Suprapubic skin (tissue), 4 donors: Measurements from ENCODE around the gene UBAC1. TPM values are rescaled to one million over a fixed set of nuclear protein-coding genes. Genes with fewer than 3 reads are reported as not detected.
"Not testable (repeated sequence)": the region's sequence is repeated elsewhere in the genome, so short reads cannot be mapped to it uniquely, and the experiment has no call there.

Source experiments
- DNase-seq, 2 donors: peaks; one replicate each; pipeline ENCODE4 v3.0.0-alpha.2; 2019; ENCODE audit warnings: low spot score in 2 of 2
- H3K27ac ChIP-seq: fragments of 200-600 bp; sonication (generic); one replicate; pipeline ENCODE4 v1.5.1; 2019
- H3K27me3 ChIP-seq: fragments of 200-600 bp; sonication (generic); one replicate; pipeline ENCODE4 v1.5.1; 2019
- H3K36me3 ChIP-seq: fragments of 200-600 bp; sonication (generic); one replicate; pipeline ENCODE4 v1.5.1; 2019
- H3K4me1 ChIP-seq: fragments of 200-600 bp; sonication (generic); one replicate; pipeline ENCODE4 v1.5.1; 2019
- H3K4me3 ChIP-seq: fragments of 200-600 bp; sonication (generic); one replicate; pipeline ENCODE4 v1.5.1; 2019; ENCODE audit warnings: mild to moderate bottlenecking
- H3K9me3 ChIP-seq: fragments of 200-600 bp; sonication (generic); one replicate; pipeline ENCODE4 v1.5.1; 2019
- EP300 ChIP-seq: sonication (generic); formaldehyde crosslinking; IDR thresholded peaks from one replicate; pipeline ENCODE4 v1.6.1; 2017; ENCODE audit warnings: antibody characterized with exemption
- POLR2A ChIP-seq, 2 donors: fragments of 450-650 bp; IDR thresholded peaks; one replicate each; pipeline ENCODE4 v1.6.1; 2017; ENCODE audit warnings: antibody characterized with exemption in 2 of 2, mild to moderate bottlenecking in 2 of 2, moderate library complexity in 2 of 2
- POLR2AphosphoS5 ChIP-seq, 3 donors: sonication (generic); formaldehyde crosslinking; IDR thresholded peaks; one replicate each; pipeline ENCODE4 v1.6.1; 2017; ENCODE audit warnings: antibody characterized with exemption in 3 of 3
- WGBS: methylation state at CpG from one replicate; pipeline ENCODE4 v1.1.5; 2018; 5-methylcytosine and 5-hydroxymethylcytosine counted together
- total RNA-seq, 4 donors: library from RNA; depleted of rRNA; stranded (reverse); fragments of >200 nt; gene quantifications; one replicate each; pipeline ENCODE4 v1.1.0, GENCODE V29; 2016
- TF ChIP-seq, protein P1 (sequence below), 2 donors: fragments of 200-600 bp in 1 of 2; fragments of 450-650 bp in 1 of 2; sonication (generic) in 1 of 2; IDR thresholded peaks; one replicate each; pipeline ENCODE4 v1.5.1; 2016 to 2019; ENCODE audit warnings: antibody characterized with exemption in 2 of 2, mild to moderate bottlenecking in 1 of 2, moderate library complexity in 1 of 2

Gene UBAC1
- total RNA-seq, 4 donors from 2014 or later = 68.2 to 94.5 (median 83.8) TPM

DNA sequence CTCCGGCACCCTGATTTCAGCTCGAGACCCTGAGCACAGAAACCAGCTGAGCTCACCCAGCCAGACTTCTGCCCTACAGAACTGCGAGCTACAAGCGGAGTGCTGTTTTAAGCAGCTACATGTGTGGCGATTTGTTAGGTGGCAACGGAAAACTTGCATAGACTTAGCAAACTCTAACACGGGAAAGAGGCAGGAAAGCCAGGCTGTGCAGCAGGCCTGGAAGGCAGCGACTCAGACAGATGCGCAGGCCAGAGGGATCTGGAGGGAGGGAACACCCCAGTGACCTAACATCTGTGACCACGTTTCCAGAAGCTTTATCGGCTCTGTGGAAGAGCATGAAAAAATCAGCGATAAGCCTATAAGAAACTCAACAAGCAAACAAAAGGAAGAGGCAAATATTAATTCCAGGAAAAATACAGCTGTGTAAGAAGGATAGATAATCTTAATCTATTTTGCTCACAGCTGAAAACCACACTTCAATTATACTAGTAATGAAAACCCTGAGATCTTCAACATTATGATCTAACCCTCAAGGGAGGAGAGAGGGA lies 11.0 kb downstream of the UBAC1 start:
- 67% methylated on average over 12 of the region's 12 CpGs for WGBS
- H3K36me3 ChIP-seq = peaks cover 65% of the 10 kb centered on the region
- H3K4me3 ChIP-seq = no peak overlapping the region
- TF ChIP-seq, protein P1, sequence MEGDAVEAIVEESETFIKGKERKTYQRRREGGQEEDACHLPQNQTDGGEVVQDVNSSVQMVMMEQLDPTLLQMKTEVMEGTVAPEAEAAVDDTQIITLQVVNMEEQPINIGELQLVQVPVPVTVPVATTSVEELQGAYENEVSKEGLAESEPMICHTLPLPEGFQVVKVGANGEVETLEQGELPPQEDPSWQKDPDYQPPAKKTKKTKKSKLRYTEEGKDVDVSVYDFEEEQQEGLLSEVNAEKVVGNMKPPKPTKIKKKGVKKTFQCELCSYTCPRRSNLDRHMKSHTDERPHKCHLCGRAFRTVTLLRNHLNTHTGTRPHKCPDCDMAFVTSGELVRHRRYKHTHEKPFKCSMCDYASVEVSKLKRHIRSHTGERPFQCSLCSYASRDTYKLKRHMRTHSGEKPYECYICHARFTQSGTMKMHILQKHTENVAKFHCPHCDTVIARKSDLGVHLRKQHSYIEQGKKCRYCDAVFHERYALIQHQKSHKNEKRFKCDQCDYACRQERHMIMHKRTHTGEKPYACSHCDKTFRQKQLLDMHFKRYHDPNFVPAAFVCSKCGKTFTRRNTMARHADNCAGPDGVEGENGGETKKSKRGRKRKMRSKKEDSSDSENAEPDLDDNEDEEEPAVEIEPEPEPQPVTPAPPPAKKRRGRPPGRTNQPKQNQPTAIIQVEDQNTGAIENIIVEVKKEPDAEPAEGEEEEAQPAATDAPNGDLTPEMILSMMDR (IDR thresholded peaks at IDR 0.05) = no peak
- TF ChIP-seq POLR2A (IDR thresholded peaks at IDR 0.05) = no peak
- no peak for TF ChIP-seq POLR2AphosphoS5 (IDR thresholded peaks at IDR 0.05)
- TF ChIP-seq EP300 = no peak
- no peaks in the 10 kb centered on the region for H3K9me3 ChIP-seq
- H3K27ac ChIP-seq = peak overlapping the region; percentile 79
- DNase-seq = no peak
- peaks cover 40% of the 10 kb centered on the region for H3K4me1 ChIP-seq
- H3K27me3 ChIP-seq = no peaks in the 10 kb centered on the region

DNA sequence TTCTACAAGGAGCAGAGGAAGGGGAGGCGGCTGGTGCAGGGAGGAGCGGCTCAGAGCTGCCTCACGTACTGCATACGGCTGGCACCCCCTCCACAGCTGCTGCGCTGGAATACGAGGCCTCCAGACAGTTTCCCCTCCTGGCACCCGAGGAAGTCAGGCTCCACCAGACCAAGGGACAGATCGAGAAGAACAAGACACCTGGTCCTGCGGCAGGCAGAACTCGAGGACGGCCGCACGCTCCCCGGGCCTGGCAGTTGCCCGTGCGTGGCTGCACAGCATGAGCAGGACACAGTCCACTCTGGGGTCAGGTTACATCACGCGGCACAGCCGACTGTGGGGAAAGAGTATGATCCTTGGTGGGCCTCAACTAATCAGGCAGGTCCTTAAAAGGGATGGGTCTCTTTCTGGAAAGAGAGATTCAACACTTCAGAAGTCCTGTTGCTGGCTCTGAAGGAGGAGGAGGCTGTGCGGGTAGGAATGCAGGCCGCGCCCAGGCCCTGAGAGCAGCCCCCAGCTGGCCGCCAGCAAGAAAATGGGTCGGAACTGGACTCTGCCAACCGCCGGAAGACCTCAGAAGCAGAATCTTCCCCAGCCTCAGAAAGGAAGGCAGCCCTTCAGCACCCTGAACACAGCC lies 11.6 kb downstream of the UBAC1 start:
- Histone ChIP-seq H3K36me3 (peaks cover 65% of the 10 kb centered on the region), H3K4me1 (peaks cover 40% of the 10 kb centered on the region), H3K4me3 (no peak overlapping the region), H3K27me3 (no peaks in the 10 kb centered on the region), H3K27ac (peak overlapping the region; percentile 79), H3K9me3 (no peaks in the 10 kb centered on the region)
- WGBS = 73% methylated on average over 23 of the region's 26 CpGs
- no peak for DNase-seq
- no peak for TF ChIP-seq EP300
- TF ChIP-seq, protein P1 (IDR thresholded peaks at IDR 0.05) = no peak
- TF ChIP-seq POLR2A (IDR thresholded peaks at IDR 0.05) = no peak
- no peak for TF ChIP-seq POLR2AphosphoS5 (IDR thresholded peaks at IDR 0.05)

DNA sequence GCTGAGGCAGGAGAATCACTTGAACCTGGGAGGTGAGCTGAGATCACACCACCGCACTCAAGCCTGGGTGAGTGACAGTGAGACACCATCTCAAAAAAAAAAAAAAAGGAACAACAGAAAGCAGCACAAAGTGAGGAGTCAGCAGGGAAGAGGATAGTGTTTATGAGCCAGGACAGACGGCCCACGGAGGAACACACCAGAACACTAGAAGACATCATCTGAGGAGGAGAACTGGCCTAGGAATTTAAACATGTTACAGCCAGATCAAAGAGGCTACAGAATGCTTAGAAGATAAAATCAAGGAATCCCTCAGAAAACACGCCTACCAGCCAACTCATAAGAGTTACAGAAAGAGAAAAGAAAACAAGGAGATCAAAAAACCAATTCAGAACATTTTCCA lies 12.2 kb downstream of the UBAC1 start:
- Histone ChIP-seq H3K9me3 (no peaks in the 10 kb centered on the region), H3K4me3 (no peak overlapping the region), H3K27me3 (no peaks in the 10 kb centered on the region), H3K4me1 (peaks cover 40% of the 10 kb centered on the region), H3K36me3 (peaks cover 66% of the 10 kb centered on the region), H3K27ac (peak overlapping the region; percentile 79)
- DNase-seq = no peak
- TF ChIP-seq POLR2AphosphoS5 (IDR thresholded peaks at IDR 0.05) = no peak
- no peak for TF ChIP-seq EP300
- no peak for TF ChIP-seq POLR2A (IDR thresholded peaks at IDR 0.05)
- TF ChIP-seq, protein P1 (IDR thresholded peaks at IDR 0.05) = no peak
- WGBS = 63% methylated on average over 4 of the region's 4 CpGs

DNA sequence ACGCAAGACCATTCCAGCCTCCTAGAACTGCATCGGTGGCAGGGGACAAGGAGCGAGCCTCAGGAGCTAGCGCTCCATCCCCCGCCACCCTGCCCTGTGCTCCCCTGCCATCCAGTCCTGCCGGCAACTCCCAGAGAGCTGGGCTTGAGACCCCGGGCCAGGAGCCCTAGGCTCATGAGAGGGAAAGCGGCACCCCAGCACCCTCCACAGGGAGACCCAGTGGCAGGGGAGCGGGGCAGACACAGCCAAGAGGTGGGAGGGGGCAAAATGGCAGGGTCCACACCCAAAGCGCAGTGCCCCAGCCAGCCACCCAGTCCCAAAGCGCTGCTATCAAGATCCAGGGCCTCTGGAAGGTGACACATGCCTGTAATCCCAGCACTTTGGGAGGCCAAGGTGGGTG lies 12.7 kb downstream of the UBAC1 start:
- DNase-seq = no peak
- Histone ChIP-seq H3K9me3 (no peaks in the 10 kb centered on the region), H3K4me1 (peaks cover 40% of the 10 kb centered on the region), H3K27me3 (no peaks in the 10 kb centered on the region), H3K27ac (peak overlapping the region; percentile 70), H3K36me3 (peaks cover 72% of the 10 kb centered on the region), H3K4me3 (no peak overlapping the region)
- TF ChIP-seq EP300 (no peak), POLR2A (IDR thresholded peaks at IDR 0.05) (no peak), POLR2AphosphoS5 (IDR thresholded peaks at IDR 0.05) (no peak)
- TF ChIP-seq, protein P1 (IDR thresholded peaks at IDR 0.05) = no peak
- WGBS = 78% methylated on average over 7 of the region's 11 CpGs

DNA sequence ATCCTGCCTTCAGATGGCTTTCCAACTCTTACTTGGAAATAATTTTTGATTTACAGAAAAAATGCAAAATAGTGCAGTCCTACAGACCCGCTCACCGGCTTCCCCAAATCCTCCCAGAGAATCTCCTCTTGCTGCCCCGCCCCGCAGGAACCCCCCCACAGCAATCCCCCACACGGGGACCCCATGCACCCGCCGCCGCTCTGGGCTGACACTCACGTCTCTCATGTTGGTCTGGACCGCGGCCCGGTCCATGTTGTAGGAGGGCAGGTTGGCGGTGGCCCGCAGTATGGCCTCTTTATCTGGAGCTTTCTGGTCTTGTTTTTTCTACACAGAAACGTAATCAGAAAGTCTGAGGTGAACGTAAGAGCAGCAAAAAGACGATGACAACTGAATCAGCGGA lies 13.6 kb downstream of the UBAC1 start:
- Histone ChIP-seq H3K36me3 (peaks cover 75% of the 10 kb centered on the region), H3K4me3 (no peak overlapping the region), H3K4me1 (peaks cover 34% of the 10 kb centered on the region), H3K27ac (no peak overlapping the region), H3K27me3 (no peaks in the 10 kb centered on the region), H3K9me3 (no peaks in the 10 kb centered on the region)
- no peak for DNase-seq
- WGBS = 95% methylated on average over 18 of the region's 18 CpGs
- TF ChIP-seq, protein P1 (IDR thresholded peaks at IDR 0.05) = no peak

DNA sequence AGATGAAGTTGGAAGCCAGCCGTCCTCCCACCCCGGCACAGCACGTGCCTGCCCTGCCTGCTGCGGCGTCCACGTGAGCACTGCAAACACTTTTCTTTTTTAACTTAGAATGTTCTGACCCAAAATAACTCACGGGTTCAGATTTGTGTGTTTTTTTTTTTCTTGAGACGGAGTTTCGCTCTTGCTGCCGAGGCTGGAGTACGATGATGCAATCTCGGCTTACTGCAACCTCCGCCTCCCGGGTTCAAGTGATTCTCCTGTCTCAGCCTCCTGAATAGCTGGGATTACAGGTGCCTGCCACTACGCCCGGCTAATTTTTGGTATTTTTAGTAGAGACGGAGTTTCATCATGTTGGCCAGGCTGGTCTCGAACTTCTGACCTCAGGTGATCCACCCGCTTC lies 14.1 kb downstream of the UBAC1 start:
- DNase-seq, H3K27ac ChIP-seq, H3K4me3 ChIP-seq, H3K9me3 ChIP-seq, H3K27me3 ChIP-seq: not testable (repeated sequence)
- Histone ChIP-seq H3K4me1 (peaks cover 29% of the 10 kb centered on the region), H3K36me3 (peaks cover 70% of the 10 kb centered on the region)
- 95% methylated on average over 19 of the region's 19 CpGs for WGBS
